HG02642 (cell line): ENCODE results near the gene SNTG2.
"Not testable (repeated sequence)": the region's sequence is repeated elsewhere in the genome, so short reads cannot be mapped to it uniquely, and the experiment has no call there.

Source experiments
- ATAC-seq: cut with Tn5 transposase; IDR thresholded peaks from one replicate; pipeline ENCODE4 v1.9.1; 2021; ENCODE audit warnings: mild to moderate bottlenecking; ENCODE audit not compliant: unreplicated experiment, poor library complexity

SNTG2 gene

DNA sequence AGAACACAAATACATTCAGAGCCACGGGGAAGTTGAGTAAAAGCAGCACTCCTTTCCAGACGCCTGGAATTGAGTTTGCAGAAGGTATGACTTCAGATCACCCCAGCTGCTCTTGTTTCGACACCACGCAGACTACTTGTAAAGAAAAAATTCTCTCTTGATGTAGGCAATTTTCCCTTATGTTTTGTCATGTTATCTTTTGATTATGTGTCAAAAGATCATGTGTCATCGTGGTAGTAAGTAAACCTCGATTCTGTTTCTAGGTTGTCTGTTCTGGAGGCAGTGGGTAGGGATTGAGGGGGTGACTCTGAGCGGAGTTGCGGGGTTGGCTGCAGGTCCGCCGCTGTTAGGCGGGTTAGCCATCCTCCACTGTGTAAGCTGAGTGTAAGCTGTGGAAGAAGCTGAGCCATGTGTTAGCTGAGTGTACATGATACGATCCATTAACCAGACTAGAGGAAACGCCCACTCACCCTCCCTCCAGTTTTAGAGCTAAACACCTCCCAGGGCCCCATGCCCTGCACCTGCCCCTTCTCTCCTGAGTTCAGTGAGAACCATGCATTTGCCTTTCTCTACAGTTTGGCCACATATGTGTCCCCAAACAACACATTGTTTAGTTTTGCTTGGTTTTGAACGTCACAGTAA lies 181.8 kb downstream of the SNTG2 start:
- no peak for ATAC-seq

DNA sequence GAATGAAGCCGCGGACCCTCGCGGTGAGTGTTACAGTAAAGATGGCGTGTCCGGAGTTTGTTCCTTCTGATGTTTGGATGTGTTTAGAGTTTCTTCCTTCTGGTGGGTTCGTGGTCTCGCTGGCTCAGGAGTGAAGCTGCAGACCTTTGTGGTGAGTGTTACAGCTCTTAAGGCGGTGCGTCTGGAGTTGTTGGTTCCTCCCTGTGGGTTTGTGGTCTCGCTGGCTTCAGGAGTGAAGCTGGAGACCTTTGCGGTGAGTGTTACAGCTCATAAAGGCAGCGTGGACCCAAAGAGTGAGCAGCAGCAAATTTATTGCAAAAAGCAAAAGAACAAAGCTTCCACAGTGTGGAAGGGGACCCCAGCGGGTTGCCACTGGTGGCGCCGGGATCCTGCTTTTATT lies 183.2 kb downstream of the SNTG2 start:
- ATAC-seq, result not testable (repeated sequence)

DNA sequence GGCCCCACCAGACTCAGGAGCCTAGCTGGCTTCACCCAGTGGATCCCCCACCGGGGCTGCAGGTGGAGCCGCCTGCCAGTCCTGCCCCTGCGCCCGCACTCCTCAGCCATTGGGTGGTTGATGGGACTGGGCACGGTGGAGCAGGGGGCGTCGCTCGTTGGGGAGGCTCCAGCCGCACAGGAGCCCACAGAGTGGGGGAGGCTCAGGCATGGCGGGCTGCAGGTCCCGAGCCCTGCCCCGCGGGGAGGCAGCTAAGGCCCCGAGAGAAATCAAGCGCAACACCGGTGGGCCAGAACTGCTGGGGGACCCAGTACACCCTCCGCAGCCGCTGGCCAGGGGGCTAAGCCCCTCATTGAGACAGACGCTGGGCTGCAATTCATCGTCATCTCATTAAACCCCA lies 184.0 kb downstream of the SNTG2 start:
- ATAC-seq, result no peak

DNA sequence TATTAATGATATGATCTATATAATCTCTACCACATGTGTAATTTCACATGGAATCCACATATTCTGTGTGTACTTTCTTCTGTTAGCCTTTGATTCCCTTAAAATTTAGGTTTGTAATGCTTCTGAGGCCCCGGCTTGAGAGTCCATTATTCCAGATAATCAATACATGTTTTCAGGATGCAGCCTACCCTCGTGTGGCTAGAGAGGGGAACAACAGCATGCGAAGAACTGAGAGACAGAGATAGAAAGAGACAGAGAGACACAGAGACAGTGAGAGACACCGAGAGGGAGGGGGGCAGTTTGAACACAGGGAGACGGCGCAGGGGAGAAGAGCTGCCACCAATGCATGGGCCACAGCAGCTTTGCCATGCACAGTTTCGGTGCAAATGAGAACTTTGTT lies 185.4 kb downstream of the SNTG2 start:
- no peak for ATAC-seq

DNA sequence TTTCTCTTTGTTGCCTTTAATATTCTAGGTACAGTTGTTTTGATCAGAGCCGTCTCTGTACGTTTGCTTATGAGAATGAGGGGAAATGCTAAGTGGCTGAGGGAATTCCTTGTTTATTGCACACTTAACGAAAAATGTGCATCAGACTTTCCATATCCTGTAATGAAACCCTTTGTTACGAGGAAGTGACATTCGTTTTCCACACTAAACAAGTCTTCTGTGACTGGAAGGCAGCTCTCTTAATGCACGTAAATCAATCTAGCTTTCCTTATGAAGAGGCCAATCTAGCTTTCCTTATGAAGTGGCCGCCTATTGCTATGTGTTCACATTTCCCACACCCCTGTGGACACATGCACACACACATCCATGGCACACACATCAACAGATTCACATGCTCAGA lies 186.2 kb downstream of the SNTG2 start:
- no peak for ATAC-seq

DNA sequence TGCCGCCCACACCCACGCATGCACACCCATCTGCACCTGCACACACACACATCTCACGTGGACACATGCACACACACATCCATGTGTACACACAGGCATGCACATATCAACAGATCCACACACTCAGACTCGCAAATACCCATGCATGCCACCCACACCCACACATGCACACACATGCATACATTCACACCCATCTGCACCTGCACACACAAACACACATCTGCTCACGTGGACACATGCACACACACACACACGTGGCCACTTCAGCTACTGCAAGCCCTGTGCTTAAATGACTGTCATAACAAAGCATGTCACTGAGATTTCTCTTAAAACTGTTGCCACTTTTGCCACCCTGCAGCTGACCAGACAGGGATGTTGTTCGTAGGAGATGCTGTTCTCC lies 186.6 kb downstream of the SNTG2 start:
- ATAC-seq, result no peak

DNA sequence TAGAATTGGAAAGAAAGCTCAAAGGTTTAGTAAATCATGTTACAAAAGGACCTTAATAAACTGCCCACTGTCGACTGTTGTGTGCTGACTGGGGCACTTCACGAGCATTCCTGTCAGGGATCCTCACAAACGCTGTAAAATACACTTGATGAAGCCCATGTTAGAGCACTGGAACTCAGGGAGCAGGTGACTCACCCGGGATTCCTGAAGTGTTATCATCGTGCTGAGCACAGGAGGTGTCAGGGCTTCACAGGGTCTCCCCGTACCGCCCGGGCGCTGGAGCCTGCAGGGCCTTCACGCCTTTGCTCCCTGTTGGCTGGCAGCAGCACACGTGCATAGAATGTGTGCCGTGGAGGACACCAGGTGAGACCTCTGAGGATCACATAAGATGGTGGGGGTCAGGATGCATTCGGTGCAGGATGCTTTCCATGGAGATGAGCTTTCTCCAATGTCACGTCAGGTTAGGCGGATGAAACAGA lies 187.3 kb downstream of the SNTG2 start:
- ATAC-seq, result no peak

DNA sequence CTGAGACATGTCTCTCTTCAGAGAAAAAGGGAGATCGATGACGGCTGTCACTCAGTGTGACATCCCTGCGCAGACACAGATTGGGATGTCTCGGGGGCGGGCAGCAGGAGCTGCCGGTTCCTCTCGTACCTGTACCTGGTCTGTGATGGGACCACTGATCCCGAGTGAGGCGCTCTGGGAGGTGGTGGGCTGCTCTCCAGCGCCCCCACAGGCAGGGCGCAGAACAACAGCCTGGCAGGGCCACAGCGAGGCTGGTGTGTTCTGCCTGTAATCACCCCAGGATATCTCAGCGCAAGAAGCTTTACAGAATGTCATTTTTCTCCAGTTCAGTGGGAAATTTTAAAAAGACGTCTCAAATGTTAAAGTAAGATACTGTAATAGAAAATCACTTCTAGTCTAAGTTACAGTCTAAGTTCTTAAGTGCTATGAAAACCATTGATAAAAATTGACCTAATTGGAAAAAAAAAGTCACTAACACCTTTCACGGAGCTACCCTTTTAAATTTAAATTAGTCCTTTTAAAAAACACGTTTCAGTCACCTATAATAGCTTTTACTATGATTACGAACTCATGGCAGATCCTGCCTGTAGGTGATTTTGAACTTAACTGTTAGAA lies 189.8 kb downstream of the SNTG2 start:
- peak; percentile 81 for ATAC-seq

DNA sequence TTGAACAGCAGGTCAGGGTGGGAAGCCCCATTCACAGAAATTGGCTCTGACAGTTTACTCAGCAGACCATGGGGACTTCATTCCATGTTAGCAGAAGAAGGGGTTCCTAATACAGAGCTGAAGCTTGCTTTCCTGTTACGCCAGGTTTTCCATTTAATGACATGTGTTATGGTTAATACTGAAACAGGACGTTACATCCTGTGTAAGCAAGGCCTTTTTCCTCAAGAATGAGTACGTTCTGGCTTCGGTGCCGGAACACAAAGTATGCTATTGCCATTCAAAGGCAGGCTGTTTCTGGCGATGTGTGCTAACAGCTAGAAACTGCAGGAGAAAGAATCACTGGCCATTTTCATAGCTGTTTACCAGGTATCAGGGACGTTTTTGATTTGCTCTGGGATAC lies 190.4 kb downstream of the SNTG2 start:
- no peak for ATAC-seq

DNA sequence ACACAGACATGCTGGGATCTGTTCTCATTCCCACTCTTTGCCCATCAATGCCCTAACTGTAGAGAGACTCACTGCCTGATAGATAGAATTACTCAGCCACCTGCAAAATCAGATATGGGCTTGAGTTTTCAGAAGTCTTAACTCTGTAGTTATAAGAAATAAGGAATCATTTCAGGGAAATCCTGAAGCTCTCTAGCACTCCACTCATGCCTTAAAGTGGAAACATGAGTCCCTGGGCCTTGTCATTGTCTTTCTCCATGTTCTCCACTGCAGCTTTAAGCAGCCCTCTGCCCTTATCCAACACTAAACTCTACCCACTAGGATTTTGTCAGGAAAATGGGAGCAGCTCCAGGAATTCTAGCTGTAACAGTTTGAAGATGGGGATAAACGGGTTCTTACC lies 192.5 kb downstream of the SNTG2 start:
- no peak for ATAC-seq

DNA sequence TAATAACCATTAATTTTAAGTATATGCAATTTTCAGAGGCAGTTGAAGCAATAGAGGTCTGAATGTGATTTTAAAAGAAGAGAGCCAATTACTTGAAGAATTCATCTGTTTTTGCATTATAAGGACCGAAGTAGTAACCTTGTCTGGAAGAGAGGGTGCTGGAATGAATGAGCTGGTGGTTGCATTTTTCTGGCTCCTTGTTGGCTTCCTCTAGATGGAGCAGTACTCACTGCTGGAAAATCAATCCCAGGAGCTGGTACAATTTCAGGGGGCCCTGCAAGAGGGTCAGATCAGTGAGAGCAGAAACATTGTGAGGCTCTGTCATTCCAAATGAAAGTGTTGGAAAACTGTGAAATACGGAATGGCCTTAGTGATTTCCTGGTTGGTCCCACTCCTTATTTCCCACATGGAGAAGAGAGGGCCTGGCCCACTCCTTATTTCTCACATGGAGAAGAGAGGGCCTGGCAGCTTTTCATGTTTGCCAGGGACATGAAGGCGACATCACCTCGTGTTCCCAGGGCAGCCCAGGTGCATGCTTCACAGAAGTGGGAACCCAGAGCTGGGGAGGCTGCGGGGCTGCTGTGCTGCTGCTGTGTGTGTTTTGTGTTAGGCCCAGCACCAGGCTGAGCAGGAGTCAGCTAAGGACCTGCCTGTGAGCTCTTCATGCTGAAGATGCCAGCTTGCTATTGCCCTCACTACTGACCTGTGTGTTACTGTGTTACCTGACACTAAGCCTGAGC lies 197.4 kb downstream of the SNTG2 start:
- no peak for ATAC-seq

DNA sequence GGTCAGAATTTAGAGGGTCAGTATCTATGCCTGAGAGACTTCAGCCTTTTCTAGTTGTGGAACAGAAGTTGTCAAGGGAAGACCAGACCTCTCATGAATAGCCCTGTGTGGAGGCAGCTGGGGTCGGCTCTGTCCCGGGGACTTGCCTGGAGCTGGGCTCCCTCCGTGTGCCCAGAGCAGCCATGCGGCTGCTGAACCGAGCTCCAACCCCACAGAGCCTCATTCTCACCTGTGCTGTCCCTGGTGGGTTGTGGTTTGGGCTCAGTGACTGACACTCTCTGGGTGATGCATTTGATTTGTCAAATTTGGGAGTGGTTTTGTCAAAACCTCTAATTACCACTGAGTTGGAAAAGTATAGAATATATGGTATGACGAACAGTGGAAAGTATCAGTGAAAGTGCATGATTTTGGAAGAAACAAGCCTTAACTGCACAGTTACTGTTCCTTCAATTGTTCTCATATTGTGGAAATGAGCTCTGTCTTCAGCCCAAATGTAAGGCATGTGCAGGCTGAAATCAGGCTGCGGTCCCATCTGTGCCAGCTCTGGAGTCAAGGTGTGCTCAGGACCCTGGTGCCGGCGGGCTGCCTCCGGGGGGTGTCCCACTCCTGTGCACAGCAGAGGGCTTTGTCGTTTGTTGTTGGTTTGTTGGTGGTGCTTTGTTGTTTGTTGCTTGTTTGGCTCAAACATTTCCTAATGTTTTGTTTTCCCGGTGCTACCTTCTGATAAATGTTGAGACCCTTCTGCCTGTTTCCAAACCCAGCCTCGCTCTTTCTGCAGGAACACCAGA lies 200.3 kb downstream of the SNTG2 start:
- no peak for ATAC-seq

DNA sequence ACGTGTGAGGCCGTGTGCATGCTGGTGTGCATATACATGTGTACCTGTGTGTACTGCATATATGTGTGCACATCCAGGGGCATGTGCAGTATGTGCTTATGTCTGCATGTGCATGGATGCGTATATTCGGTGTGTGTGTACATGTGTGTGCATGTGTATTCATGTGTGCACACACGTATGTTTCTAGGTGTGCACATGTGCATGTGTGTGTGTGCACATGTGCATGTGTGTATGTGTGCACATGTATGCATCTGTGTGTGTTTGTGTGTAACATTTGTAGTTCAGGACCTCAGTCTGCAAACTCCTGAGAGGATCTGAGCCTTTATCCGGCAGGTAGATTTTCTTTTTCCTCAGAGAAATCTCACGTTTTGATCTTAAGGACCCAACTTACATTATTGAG lies 201.7 kb downstream of the SNTG2 start:
- ATAC-seq, result no peak

DNA sequence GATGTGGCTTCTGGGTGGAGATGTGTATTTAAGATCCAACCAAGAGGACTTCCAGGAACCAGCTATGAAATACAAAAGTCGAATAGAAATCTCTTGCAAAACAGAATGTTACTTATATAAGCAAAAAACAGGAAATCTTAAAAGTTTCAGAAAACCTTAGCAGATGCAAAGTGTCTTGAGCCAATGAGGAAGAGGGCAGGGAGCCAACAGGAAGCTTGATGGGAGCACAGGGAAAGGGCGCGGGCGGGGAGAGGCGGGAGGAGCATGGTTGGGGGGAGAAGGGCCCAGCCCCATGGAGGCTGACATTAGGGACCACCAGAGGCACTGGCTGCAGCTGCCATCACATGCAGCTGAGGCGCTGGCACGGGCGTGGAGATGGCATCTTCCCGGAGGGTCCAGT lies 203.3 kb downstream of the SNTG2 start:
- ATAC-seq, result no peak

DNA sequence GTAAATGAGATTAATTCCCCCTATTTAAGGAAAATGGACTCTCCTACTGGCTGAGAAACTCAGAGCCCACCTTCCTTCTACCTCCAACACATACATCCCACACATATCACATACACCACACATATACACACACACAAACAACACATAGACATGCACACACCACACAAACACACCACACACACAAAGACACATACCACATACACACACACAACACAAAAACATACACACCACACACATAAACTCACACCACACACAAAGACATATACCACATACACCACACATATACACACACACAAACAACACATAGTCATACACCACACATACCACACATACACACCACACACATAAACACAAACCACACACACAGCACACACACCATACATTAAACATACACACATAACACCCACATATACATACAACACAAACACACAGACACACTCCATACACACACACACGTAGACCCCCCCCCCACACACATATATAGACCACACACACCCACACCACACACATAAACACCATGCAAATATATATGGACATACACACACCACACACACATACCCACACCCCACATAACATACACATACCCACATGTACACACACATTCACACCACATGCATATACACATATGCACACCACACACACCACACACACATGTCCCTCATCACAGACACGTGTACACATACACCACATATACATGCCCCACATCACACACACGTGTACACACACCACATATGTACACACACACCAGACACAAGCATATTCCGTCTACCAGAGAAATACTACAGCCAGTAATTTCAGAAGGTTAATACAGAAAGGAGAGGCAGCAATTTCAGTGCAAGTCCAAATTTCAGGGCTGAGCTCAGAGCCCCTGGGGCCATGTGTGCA lies 204.3 kb downstream of the SNTG2 start:
- ATAC-seq, result no peak

DNA sequence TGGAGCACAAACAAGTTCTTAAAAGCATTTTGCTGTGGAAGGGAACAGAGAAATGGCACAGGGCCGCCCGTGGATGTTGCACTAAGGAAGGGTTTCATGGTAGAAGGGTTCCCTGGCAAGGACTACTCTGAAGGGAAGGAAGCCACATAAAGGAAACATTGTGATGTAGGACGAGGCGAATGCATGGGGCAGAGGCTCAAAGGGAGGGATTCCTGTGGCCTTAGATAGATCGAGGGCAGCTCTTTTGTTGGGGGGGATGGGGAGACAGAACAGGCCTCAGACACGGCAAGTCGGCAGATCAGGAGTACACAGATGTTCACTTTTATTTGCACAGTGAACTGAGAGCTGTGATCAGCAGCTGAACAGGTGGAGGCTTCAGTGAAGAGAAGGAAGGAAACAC lies 205.4 kb downstream of the SNTG2 start:
- ATAC-seq, result no peak

DNA sequence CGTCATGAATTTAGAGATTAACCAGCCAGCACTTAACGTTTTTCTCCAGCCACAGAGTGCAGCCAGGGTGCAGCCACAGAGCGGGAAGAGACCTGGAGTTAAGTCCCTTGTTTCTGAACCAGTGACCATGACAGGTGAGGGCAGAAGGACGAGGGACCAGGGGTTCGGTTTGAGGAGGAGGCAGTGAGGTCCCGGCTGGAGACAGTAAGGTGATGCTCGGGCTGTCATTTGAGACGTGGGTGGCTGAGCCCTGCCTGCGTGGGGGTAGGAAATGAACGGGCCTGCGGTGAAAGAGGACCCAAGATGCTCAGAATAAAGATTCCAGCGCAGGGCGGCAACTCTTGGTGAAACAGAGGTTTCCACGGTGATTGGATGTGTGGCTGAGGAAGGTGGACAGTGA lies 205.9 kb downstream of the SNTG2 start:
- no peak for ATAC-seq

DNA sequence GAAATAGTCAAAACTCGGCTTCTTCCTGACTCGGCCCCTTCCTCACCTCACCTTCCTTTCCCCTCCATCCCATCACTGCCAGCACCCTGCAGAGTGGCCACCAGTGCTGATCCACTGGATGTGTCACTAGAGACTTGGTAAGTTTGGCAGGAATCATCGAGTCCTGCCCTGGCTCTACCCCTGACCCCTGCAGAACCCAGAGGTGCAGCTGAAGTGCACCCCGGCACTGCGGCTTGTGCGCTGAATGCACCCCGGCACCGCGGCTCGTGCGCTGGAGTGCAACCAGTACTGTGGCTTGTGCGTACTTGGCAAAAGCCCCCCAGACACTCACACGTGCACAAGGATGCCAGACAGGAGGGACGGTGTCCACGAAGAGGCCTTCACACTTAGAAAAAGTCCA lies 206.5 kb downstream of the SNTG2 start:
- no peak for ATAC-seq

DNA sequence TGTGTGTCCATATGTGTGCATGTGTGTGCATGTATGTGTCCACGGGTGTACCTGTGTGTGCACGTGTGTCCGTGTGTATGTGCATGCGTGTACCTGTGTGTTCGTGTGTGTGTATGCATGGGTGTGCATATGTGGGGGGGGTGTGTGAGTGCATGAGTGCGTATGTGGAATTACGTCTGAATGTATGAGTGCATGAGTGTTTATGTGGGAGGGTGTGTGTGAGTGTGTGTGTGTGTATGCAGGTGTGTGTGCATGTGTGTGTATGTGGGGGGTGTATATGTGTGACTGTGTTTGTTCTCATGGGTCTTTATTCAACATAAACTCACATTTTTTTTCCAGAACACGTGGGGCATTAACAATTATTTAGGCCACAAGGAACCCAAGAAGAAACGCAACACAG lies 208.4 kb downstream of the SNTG2 start:
- ATAC-seq, result no peak

DNA sequence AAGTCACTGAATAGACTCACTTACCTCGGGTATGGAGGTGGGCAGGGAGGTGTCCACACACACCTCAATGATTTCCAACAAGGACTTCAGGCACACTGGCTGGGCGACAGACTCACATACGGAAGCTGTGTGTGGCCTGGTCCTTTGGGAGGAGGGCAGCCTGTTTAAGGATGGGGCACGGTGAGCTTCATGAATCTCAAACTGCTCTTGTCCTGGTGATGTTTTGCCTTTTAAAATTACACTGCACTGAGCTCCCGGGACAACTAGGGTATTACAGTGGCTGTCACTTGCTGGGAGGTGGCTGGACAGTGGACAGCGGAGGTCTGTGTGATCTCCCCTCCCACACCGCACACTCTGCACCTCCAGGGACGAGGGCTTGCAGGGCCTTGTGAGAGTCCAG lies 211.6 kb downstream of the SNTG2 start:
- no peak for ATAC-seq
